Gastrocnemius medialis (tissue), 4 donors: Measurements from ENCODE around the gene P2RY14.

Experiments
- CTCF ChIP-seq, 5 experiments: fragments of 450-650 bp in 3 of 5; fragments of 200-600 bp in 2 of 5; sonication (generic) in 2 of 5; IDR thresholded peaks in 4 of 5; conservative IDR thresholded peaks in 1 of 5; 1 replicate in 4 of 5; 2 replicates in 1 of 5; pipeline ENCODE4 v1.5.1; 2016 to 2019; ENCODE audit warnings: antibody characterized with exemption in 5 of 5, mild to moderate bottlenecking in 3 of 5, moderate library complexity in 3 of 5
- POLR2A ChIP-seq, 2 donors: fragments of 450-650 bp; IDR thresholded peaks; one replicate each; pipeline ENCODE4 v1.6.1; 2017; ENCODE audit warnings: antibody characterized with exemption in 2 of 2, mild to moderate bottlenecking in 2 of 2, moderate library complexity in 2 of 2

- TF ChIP-seq CTCF (IDR thresholded peaks at IDR 0.05 in 4 of 5, conservative IDR thresholded peaks at IDR 0.05 in 1 of 5) (no peak), POLR2A (IDR thresholded peaks at IDR 0.05) (no peak)
These were observed 31.2 kb upstream of the P2RY14 start for GRCh38 chr3:151309566-151309965.
